Measurements from ENCODE around the gene DOCK9. TPM values are rescaled to one million over a fixed set of nuclear protein-coding genes. Genes with fewer than 3 reads are reported as not detected.

Gene DOCK9
- total RNA-seq, 2 experiments from 2014 or later: 33.4 to 36.9 TPM

- H3K4me3 Mint-ChIP-seq: no peak overlapping the region
- no peak for ATAC-seq
- ChIA-PET POLR2A (no interaction called here), CTCF (no interaction called here)
- no peak for TF ChIP-seq CTCF (IDR thresholded peaks at IDR 0.05)
- peaks cover 18% of the 10 kb centered on the region for H3K4me1 Mint-ChIP-seq (ENCODE audit: low read depth)
- H3K9me3 Mint-ChIP-seq: no peaks in the 10 kb centered on the region
- no peak for DNase-seq
- H3K27ac Mint-ChIP-seq: no peak overlapping the region
- no peaks in the 10 kb centered on the region for H3K36me3 Mint-ChIP-seq (ENCODE audit: low read depth)
- no peaks in the 10 kb centered on the region for H3K27me3 Mint-ChIP-seq
- intact Hi-C loops (cut with micrococcal nuclease): no loop called here
Observed at GRCh38 chr13:98942485-98942884, 35.4 kb downstream of the DOCK9 start.

- Mint-ChIP-seq H3K4me3 (no peak overlapping the region), H3K27me3 (no peaks in the 10 kb centered on the region), H3K36me3 (ENCODE audit: low read depth) (no peaks in the 10 kb centered on the region), H3K4me1 (ENCODE audit: low read depth) (peaks cover 15% of the 10 kb centered on the region), H3K27ac (no peak overlapping the region), H3K9me3 (no peaks in the 10 kb centered on the region)
- DNase-seq: no peak
- ChIA-PET CTCF (no interaction called here), POLR2A (interaction anchor here (0.9 kb wide), 1 partner anchor 87 kb away, joined by 3 read pairs; no protein-coding TSS in a partner anchor)
- TF ChIP-seq CTCF (IDR thresholded peaks at IDR 0.05): no peak
- ATAC-seq: no peak
- intact Hi-C loops (cut with micrococcal nuclease): no loop called here
Observed at GRCh38 chr13:98941536-98941935, 36.3 kb downstream of the DOCK9 start.

- DNase-seq: no peak
- ChIA-PET CTCF (no interaction called here), POLR2A (interaction anchor here (0.9 kb wide), 1 partner anchor 88 kb away, joined by 3 read pairs; no protein-coding TSS in a partner anchor)
- Mint-ChIP-seq H3K9me3 (peaks cover 1% of the 10 kb centered on the region), H3K27ac (no peak overlapping the region), H3K36me3 (ENCODE audit: low read depth) (peaks cover 2% of the 10 kb centered on the region), H3K4me1 (ENCODE audit: low read depth) (peaks cover 15% of the 10 kb centered on the region), H3K27me3 (no peaks in the 10 kb centered on the region), H3K4me3 (no peak overlapping the region)
- TF ChIP-seq CTCF (IDR thresholded peaks at IDR 0.05): no peak
- no peak for ATAC-seq
- intact Hi-C loops (cut with micrococcal nuclease): no loop called here
Observed at GRCh38 chr13:98941126-98941525, 36.7 kb downstream of the DOCK9 start.

GRCh38 chr13:98940325-98941001 is 37.4 kb downstream of the DOCK9 start:
- POLR2A ChIA-PET: interaction anchor here (0.9 to 1.3 kb wide), 2 partner anchors 24 to 89 kb away, joined by 3 read pairs; no protein-coding TSS in a partner anchor
- intact Hi-C loops (cut with micrococcal nuclease): no loop called here
- Mint-ChIP-seq H3K27me3 (no peaks in the 10 kb centered on the region), H3K4me3 (no peak overlapping the region), H3K9me3 (peaks cover 5% of the 10 kb centered on the region), H3K36me3 (ENCODE audit: low read depth) (peaks cover 5% of the 10 kb centered on the region), H3K27ac (no peak overlapping the region), H3K4me1 (ENCODE audit: low read depth) (peaks cover 15% of the 10 kb centered on the region)
- no peak for TF ChIP-seq CTCF (IDR thresholded peaks at IDR 0.05)
- DNase-seq: no peak
- no peak for ATAC-seq
- CTCF ChIA-PET: no interaction called here

- intact Hi-C loops (cut with micrococcal nuclease): no loop called here
- H3K9me3 Mint-ChIP-seq: peaks cover 8% of the 10 kb centered on the region
- DNase-seq (no peak), ATAC-seq (no peak)
- TF ChIP-seq CTCF (IDR thresholded peaks at IDR 0.05): no peak
- H3K4me3 Mint-ChIP-seq: no peak overlapping the region
- H3K27ac Mint-ChIP-seq: no peak overlapping the region
- CTCF ChIA-PET: no interaction called here
- H3K36me3 Mint-ChIP-seq (ENCODE audit: low read depth): peaks cover 8% of the 10 kb centered on the region
- peaks cover 12% of the 10 kb centered on the region for H3K4me1 Mint-ChIP-seq (ENCODE audit: low read depth)
- POLR2A ChIA-PET: interaction anchor here (1.3 kb wide), 1 partner anchor 25 kb away, joined by 3 read pairs; no protein-coding TSS in a partner anchor
- no peaks in the 10 kb centered on the region for H3K27me3 Mint-ChIP-seq
Observed at GRCh38 chr13:98939660-98940191, 38.1 kb downstream of the DOCK9 start.

Data from activated CD8-positive, alpha-beta T cell treated with anti-CD3 and anti-CD28 coated beads for 36 hours (primary cell).